ENCODE measurements around the gene MEGF10.

GRCh38 chr5:127412698-127413097 is 122.1 kb downstream of the MEGF10 start:
- no peak for TF ChIP-seq EZH2 (IDR thresholded peaks at IDR 0.05; ENCODE audit: borderline replicate concordance, low read length)
- TF ChIP-seq CTCF (IDR thresholded peaks at IDR 0.05; ENCODE audit: low read length), result no peak
